Measurements from ENCODE around the gene PAM.

Gene PAM

GRCh38 chr5:102754767-102755431 is at the start of gene PAM:
PAM (plus strand) TSS chr5:102755305; CDS start chr5:102866196, 110,891 bp downstream.
- DNase-seq (ENCODE audit: low read depth in 3 of 3), result peak; percentile 47 to 65 (median 56)

GRCh38 chr5:102711525-102712385 is 43.4 kb upstream of the PAM start:
- no peak for DNase-seq (ENCODE audit: low read depth in 3 of 3)

- DNase-seq (ENCODE audit: low read depth in 3 of 3), result no peak
Measured at GRCh38 chr5:102713278-102713677, 41.8 kb upstream of the PAM start.

- DNase-seq (ENCODE audit: low read depth in 3 of 3), result no peak
Measured at GRCh38 chr5:102713682-102714231, 41.3 kb upstream of the PAM start.

GRCh38 chr5:102715082-102715807 is 39.9 kb upstream of the PAM start:
- no peak for DNase-seq (ENCODE audit: low read depth in 3 of 3)

GRCh38 chr5:102716017-102716416 is 39.1 kb upstream of the PAM start:
- no peak for DNase-seq (ENCODE audit: low read depth in 3 of 3)

GRCh38 chr5:102718819-102719218 is 36.3 kb upstream of the PAM start:
- DNase-seq (ENCODE audit: low read depth in 3 of 3), result no peak

- no peak for DNase-seq (ENCODE audit: low read depth in 3 of 3)
Measured at GRCh38 chr5:102719886-102720285, 35.2 kb upstream of the PAM start.

GRCh38 chr5:102720969-102721368 is 34.1 kb upstream of the PAM start:
- no peak for DNase-seq (ENCODE audit: low read depth in 3 of 3)

- no peak for DNase-seq (ENCODE audit: low read depth in 3 of 3)
Measured at GRCh38 chr5:102722931-102723330, 32.2 kb upstream of the PAM start.

- DNase-seq (ENCODE audit: low read depth in 3 of 3), result no peak
Measured at GRCh38 chr5:102731693-102732092, 23.4 kb upstream of the PAM start.

GRCh38 chr5:102733534-102733933 is 21.6 kb upstream of the PAM start:
- DNase-seq (ENCODE audit: low read depth in 3 of 3), result no peak

- DNase-seq (ENCODE audit: low read depth in 3 of 3), result no peak
Measured at GRCh38 chr5:102737161-102737560, 17.9 kb upstream of the PAM start.

- DNase-seq (ENCODE audit: low read depth in 3 of 3), result no peak
Measured at GRCh38 chr5:102737805-102738469, 17.2 kb upstream of the PAM start.

GRCh38 chr5:102740515-102740914 is 14.6 kb upstream of the PAM start:
- DNase-seq (ENCODE audit: low read depth in 3 of 3), result no peak

GRCh38 chr5:102742215-102742614 is 12.9 kb upstream of the PAM start:
- DNase-seq (ENCODE audit: low read depth in 3 of 3), result no peak

GRCh38 chr5:102743900-102744299 is 11.2 kb upstream of the PAM start:
- DNase-seq (ENCODE audit: low read depth in 3 of 3), result no peak

- DNase-seq (ENCODE audit: low read depth in 3 of 3), result no peak
Measured at GRCh38 chr5:102747386-102748166, 7.5 kb upstream of the PAM start.

- DNase-seq (ENCODE audit: low read depth in 3 of 3), result no peak
Measured at GRCh38 chr5:102749416-102750030, 5.6 kb upstream of the PAM start.

GRCh38 chr5:102750151-102750834 is 4.8 kb upstream of the PAM start:
- DNase-seq (ENCODE audit: low read depth in 3 of 3), result no peak
